ENCODE results near the gene C1QTNF1. TPM values are rescaled to one million over a fixed set of nuclear protein-coding genes. Genes with fewer than 3 reads are reported as not detected.
"Not testable (repeated sequence)": the region's sequence is repeated elsewhere in the genome, so short reads cannot be mapped to it uniquely, and the experiment has no call there.

The C1QTNF1 gene
- total and polyA plus RNA-seq, 4 donors, result 98.8 to 439 (median 259) TPM

DNA sequence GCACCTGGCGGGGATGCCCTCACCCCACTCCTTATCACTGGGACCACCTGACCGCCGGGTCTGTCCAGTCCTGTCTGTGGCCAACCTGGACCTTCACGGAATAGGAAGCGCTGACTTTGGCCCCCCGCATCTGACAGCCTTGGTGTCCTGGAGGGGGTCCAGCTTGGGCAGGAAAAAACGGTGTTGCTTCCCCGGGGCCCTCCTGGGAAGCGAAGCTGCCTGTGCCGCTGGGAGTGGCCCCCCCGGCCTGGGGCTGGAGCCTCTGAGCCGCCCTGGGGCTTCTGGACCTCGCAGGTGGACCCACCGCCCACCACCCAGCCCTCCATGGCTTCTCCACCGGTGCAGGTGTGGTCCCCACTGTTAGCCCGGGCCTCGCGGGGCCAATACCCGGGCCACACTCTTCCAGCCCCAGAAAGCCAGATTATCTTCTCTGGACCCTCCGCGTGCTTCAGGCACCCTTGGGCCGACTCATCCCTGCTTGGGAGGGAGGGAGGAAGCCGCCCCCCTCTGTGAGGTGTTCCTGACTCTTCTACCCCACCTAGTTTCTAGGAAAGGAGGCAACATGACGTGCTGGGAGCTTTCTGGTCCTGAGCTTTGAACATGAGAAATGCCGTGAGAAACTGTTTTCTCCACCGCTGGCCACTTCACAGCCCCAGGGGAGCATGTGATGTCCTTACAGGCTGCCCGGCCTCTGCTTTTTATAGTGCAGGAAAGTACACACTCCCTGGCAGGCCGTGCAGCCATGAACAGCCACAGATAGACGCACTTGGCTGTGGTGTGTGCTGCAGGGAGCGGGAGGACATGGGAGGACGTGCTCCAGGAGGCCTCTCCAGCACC, 1.1 kb downstream of the C1QTNF1 start:
- H3K27ac ChIP-seq (ENCODE audit: low read depth in 1 of 2, low read length in 2 of 2), result peak overlapping the region in 1 of 2 donors; percentile 55
- no peaks in the 10 kb centered on the region for H3K27me3 ChIP-seq (ENCODE audit: control insufficient read depth in 1 of 2, insufficient read depth in 2 of 2, low read length in 1 of 2)
- no peaks in the 10 kb centered on the region for H3K36me3 ChIP-seq (ENCODE audit: control insufficient read depth in 1 of 2, insufficient read depth in 2 of 2, low read length in 1 of 2)
- H3K4me3 ChIP-seq (ENCODE audit: low read length in 2 of 2), result peak overlapping the region; percentile 68 to 71
- peaks cover 0 to 10% of the 10 kb centered on the region in 2 donors for H3K4me1 ChIP-seq (ENCODE audit: control insufficient read depth in 1 of 2, insufficient read depth in 2 of 2, low read length in 2 of 2)
- intact Hi-C loops (cut with DNase I), result loop anchor here (10.0 kb wide), 1 partner anchor 50 kb away; the partner anchor contains the start of gene ENGASE (in 2 of the 2)
- no peaks in the 10 kb centered on the region for H3K9me3 ChIP-seq (ENCODE audit: control insufficient read depth, low read length)
- WGBS, 2 donors, result 12 to 16% methylated on average over 28 to 31 of the region's 31 CpGs
- DNase-seq (peak; percentile 65 to 82), ATAC-seq (ENCODE audit: low FRiP score) (peak; percentile 31)

DNA sequence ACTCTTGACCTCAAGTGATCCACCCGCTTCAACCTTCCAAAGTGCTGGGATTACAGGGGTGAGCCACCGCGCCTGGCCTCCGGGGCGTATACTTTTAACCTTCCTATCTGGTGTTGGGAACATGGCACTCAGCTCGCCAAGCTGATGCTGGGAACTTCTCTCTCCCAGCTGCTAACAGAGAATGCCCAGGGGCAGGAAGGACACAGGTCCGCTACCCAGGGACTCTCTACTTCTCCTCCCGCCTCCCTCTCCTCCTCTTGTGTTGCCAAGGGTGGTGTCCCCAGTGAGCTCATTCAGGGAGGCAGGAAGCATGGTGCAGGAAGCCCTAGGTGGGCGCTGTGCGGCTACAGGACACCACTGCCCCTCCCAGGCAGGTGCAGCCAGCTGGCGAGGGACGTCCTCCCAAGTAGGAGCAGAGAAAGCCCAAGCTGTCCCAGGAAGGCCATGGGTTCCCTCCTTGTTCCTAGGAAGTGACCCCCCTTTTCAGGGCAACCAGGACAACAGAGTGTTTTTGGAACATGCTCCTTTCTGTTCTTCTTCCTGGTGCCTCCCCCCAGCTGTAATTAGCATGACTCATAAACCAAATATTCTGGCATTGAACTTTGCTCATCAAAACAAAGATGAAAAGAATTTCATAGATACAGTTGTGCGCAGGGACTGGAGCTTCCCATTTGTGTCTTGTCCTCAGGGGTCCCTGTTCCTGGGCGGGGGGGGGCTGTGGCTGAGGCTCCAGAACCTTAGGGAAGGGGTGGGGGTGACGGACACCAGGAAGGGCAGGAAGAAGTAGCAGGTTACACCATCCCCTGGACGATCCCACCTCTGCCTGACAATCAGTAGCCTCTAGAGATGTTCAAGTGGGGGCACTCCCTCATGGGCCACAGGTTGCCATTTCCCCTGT, 2.7 kb downstream of the C1QTNF1 start:
- Histone ChIP-seq H3K9me3 (ENCODE audit: control insufficient read depth, low read length) (no peaks in the 10 kb centered on the region), H3K27me3 (ENCODE audit: control insufficient read depth in 1 of 2, insufficient read depth in 2 of 2, low read length in 1 of 2) (no peaks in the 10 kb centered on the region), H3K4me1 (ENCODE audit: control insufficient read depth in 1 of 2, insufficient read depth in 2 of 2, low read length in 2 of 2) (peaks cover 0 to 3% of the 10 kb centered on the region in 2 donors), H3K27ac (ENCODE audit: low read depth in 1 of 2, low read length in 2 of 2) (peak overlapping the region in 1 of 2 donors; percentile 78), H3K36me3 (ENCODE audit: control insufficient read depth in 1 of 2, insufficient read depth in 2 of 2, low read length in 1 of 2) (no peaks in the 10 kb centered on the region), H3K4me3 (ENCODE audit: low read length in 2 of 2) (no peak overlapping the region)
- intact Hi-C loops (cut with DNase I), result loop anchor here (10.0 kb wide), 1 partner anchor 48 kb away; the partner anchor contains the start of gene ENGASE (in 2 of the 2)
- ATAC-seq (ENCODE audit: low FRiP score), result no peak
- WGBS, 2 donors, result 80 to 89% methylated on average over 16 of the region's 16 CpGs
- DNase-seq, result peak; percentile 50 to 80

DNA sequence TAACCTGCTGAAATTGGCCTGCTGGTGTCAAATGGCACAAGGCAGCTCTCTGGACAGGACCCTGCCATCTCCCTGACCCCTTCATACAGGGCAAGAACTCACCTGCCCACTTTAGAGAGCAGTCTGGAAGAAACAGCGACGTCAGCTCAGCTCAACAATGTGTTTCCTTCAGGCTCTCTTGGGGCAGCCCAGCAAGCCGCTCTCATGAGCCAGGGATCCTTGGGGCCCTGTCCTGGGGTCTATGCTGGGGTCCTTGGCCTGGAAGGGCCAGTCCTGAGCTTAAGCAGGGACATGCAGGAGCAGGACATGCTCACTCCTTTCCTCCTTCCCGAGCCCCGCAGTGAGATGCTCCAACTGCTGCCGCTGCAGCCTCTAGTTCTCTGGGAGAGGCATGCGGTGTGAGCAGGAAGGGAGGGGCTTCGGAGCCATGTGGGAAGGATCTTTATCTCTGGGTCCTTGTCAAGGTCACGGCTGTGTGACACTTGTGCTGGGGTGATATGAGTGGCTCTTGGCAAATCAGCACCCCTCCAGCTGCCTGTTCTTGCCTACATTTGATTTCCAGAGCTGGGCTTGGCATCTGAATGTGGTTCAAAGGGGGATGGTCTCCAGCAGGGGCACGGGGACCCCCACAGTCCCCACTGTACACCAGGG, 3.4 kb downstream of the C1QTNF1 start:
- H3K9me3 ChIP-seq (ENCODE audit: control insufficient read depth, low read length), result no peaks in the 10 kb centered on the region
- intact Hi-C loops (cut with DNase I), result loop anchor here (10.0 kb wide), 1 partner anchor 47 kb away; the partner anchor contains the start of gene ENGASE (in 2 of the 2)
- DNase-seq (peak; percentile 52 to 66), ATAC-seq (ENCODE audit: low FRiP score) (no peak)
- peaks cover 0 to 3% of the 10 kb centered on the region in 2 donors for H3K4me1 ChIP-seq (ENCODE audit: control insufficient read depth in 1 of 2, insufficient read depth in 2 of 2, low read length in 2 of 2)
- H3K36me3 ChIP-seq (ENCODE audit: control insufficient read depth in 1 of 2, insufficient read depth in 2 of 2, low read length in 1 of 2), result no peaks in the 10 kb centered on the region
- H3K27me3 ChIP-seq (ENCODE audit: control insufficient read depth in 1 of 2, insufficient read depth in 2 of 2, low read length in 1 of 2), result no peaks in the 10 kb centered on the region
- peak overlapping the region in 1 of 2 donors; percentile 78 for H3K27ac ChIP-seq (ENCODE audit: low read depth in 1 of 2, low read length in 2 of 2)
- no peak overlapping the region for H3K4me3 ChIP-seq (ENCODE audit: low read length in 2 of 2)
- 7 to 13% methylated on average over 10 of the region's 10 CpGs for WGBS, 2 donors

DNA sequence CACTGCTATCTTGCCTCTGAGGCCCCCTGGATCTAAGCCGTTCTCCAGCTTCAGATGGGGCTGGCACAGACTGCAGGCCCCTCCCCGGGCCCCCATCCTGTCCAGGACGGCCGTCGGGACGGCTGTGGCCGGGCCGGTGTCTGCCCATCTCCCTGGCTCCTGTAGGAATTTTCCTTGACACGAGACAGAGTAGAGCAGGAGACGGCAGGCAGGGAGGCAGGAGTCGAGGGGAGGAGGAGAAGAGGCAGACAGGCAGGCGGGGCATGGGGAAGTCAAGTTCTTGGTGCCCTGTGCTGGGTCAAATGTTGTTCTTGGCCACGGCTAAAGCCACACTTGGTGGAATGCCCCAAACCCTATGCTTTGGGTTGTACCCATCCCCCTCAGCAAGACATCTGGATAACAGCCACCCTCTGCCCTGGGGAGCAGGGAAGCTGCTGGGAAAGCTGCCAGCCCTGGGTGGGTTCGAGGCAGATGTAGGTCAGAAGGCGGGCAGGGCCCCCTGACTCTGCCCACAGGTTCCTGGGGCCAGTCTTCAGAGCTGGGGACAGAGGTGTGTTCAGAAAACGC, 4.0 kb downstream of the C1QTNF1 start:
- intact Hi-C loops (cut with DNase I), result loop anchor here (10.0 kb wide), 1 partner anchor 47 kb away; the partner anchor contains the start of gene ENGASE (in 2 of the 2)
- WGBS, 2 donors, result 4 to 5% methylated on average over 16 of the region's 16 CpGs
- Histone ChIP-seq H3K27me3 (ENCODE audit: control insufficient read depth in 1 of 2, insufficient read depth in 2 of 2, low read length in 1 of 2) (no peaks in the 10 kb centered on the region), H3K9me3 (ENCODE audit: control insufficient read depth, low read length) (no peaks in the 10 kb centered on the region), H3K4me1 (ENCODE audit: control insufficient read depth in 1 of 2, insufficient read depth in 2 of 2, low read length in 2 of 2) (peaks cover 0 to 3% of the 10 kb centered on the region in 2 donors), H3K27ac (ENCODE audit: low read depth in 1 of 2, low read length in 2 of 2) (peak overlapping the region in 1 of 2 donors; percentile 78), H3K36me3 (ENCODE audit: control insufficient read depth in 1 of 2, insufficient read depth in 2 of 2, low read length in 1 of 2) (no peaks in the 10 kb centered on the region), H3K4me3 (ENCODE audit: low read length in 2 of 2) (no peak overlapping the region)
- peak; percentile 83 to 86 for DNase-seq
- peak; percentile 64 for ATAC-seq (ENCODE audit: low FRiP score)

DNA sequence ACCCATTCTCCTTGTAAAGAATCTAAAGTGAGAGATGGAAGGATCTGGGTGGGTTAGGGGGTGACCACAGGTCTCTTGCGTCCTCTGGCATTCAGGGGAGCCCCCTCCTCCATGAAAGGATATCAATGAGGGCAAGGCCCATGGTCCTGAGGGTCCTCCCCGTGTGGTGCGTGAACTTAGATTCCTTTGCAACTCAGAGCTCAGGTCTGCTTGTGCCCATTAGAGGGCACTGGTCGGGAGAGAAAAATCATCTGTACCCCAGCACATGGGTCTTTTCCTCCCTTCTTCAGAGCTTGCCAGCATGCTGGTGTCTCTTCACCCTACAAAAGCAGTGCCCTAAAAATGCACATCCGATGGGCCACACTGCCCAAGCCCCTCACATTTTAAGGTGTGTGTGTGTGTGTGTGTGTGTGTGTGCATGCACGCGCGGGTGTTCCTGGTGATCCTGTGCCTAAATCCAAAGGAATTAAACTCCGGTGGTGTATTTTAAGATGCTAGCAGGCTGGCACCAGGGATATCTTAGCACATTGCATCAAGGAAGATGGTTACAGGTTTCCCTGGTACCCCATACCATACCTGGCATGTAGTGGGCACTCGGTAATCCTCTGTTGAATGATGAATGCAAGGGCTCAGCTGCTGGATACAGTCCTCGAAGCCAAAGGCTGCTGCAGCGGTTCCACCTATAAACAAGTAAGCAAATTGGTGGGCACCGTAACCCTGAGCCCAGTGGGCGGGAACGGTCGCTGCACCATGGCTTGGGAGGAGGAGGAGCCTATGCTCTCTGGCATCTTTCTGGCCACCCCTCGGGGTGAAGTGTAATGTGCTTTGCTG, 4.7 kb downstream of the C1QTNF1 start:
- H3K4me1 ChIP-seq (ENCODE audit: control insufficient read depth in 1 of 2, insufficient read depth in 2 of 2, low read length in 2 of 2), result peaks cover 1 to 3% of the 10 kb centered on the region in 2 donors
- ATAC-seq (ENCODE audit: low FRiP score) (no peak), DNase-seq (peak; percentile 32 to 68)
- 66 to 70% methylated on average over 17 of the region's 17 CpGs for WGBS, 2 donors
- no peak overlapping the region for H3K27ac ChIP-seq (ENCODE audit: low read depth in 1 of 2, low read length in 2 of 2)
- H3K36me3 ChIP-seq (ENCODE audit: control insufficient read depth in 1 of 2, insufficient read depth in 2 of 2, low read length in 1 of 2), result no peaks in the 10 kb centered on the region
- intact Hi-C loops (cut with DNase I), result loop anchor here (10.0 kb wide), 1 partner anchor 46 kb away; the partner anchor contains the start of gene ENGASE (in 2 of the 2)
- no peaks in the 10 kb centered on the region for H3K9me3 ChIP-seq (ENCODE audit: control insufficient read depth, low read length)
- H3K27me3 ChIP-seq (ENCODE audit: control insufficient read depth in 1 of 2, insufficient read depth in 2 of 2, low read length in 1 of 2), result no peaks in the 10 kb centered on the region
- no peak overlapping the region for H3K4me3 ChIP-seq (ENCODE audit: low read length in 2 of 2)

DNA sequence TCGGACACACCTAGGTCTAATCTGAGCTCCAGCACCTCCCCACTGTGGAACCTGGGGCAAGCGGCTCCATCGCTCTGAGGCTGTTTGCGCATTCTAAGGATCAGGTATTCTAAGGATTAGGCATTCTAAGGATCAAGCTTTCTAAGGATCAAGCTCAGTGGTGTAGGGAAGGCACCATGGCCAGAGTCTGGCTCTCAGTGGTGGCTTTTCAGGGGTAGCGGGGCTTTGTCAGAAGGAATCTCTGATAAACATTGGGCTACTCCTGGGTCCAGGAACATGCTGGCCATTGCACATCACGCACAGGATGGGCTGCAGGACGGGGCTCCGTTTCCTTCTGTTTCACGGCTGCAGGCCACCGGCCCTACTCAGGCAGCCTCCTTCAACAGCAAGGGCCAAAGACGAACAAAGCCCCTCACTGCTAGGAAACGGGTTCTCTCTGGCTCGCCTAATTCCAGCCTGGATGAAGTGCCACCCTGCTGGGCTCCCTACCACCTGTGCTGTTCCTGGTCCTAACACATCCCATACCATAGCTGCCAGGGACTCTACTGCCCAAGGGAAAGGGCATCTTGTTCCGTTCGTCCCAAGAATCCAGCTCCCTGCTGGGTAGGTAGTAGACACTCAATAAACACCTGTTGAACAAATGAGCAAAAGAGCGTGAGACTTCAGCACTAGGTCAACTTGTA, 5.5 kb downstream of the C1QTNF1 start:
- peaks cover 1 to 3% of the 10 kb centered on the region in 2 donors for H3K4me1 ChIP-seq (ENCODE audit: control insufficient read depth in 1 of 2, insufficient read depth in 2 of 2, low read length in 2 of 2)
- H3K9me3 ChIP-seq (ENCODE audit: control insufficient read depth, low read length), result no peaks in the 10 kb centered on the region
- intact Hi-C loops (cut with DNase I), result loop anchor here (10.0 kb wide), 1 partner anchor 45 kb away; the partner anchor contains the start of gene ENGASE (in 2 of the 2)
- peak in 1 of 2 donors; percentile 72 for DNase-seq
- no peak overlapping the region for H3K4me3 ChIP-seq (ENCODE audit: low read length in 2 of 2)
- no peaks in the 10 kb centered on the region for H3K36me3 ChIP-seq (ENCODE audit: control insufficient read depth in 1 of 2, insufficient read depth in 2 of 2, low read length in 1 of 2)
- no peak for ATAC-seq (ENCODE audit: low FRiP score)
- no peaks in the 10 kb centered on the region for H3K27me3 ChIP-seq (ENCODE audit: control insufficient read depth in 1 of 2, insufficient read depth in 2 of 2, low read length in 1 of 2)
- WGBS, 2 donors, result 94% methylated on average over 16 of the region's 16 CpGs
- no peak overlapping the region for H3K27ac ChIP-seq (ENCODE audit: low read depth in 1 of 2, low read length in 2 of 2)

DNA sequence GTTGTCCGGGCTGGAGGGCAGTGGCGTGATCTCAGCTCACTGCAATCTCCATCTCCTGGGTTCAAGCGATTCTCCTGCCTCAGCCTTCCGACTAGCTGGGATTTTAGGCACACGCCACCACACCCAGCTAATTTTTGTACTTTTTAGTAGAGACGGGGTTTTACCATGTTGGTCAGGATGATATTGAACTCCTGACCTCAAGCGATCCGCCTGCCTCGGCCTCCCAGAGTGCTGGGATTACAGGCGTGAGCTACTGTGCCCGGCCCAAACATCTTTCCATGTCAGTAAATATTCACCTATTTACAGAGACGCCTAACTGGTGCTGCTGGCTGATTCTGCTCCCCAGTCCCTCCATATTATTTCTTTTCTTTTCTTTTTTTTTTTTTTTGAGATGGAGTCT, 6.7 kb downstream of the C1QTNF1 start:
- H3K36me3 ChIP-seq (ENCODE audit: control insufficient read depth in 1 of 2, insufficient read depth in 2 of 2, low read length in 1 of 2); H3K4me3 ChIP-seq (ENCODE audit: low read length in 2 of 2); intact Hi-C loops (cut with DNase I); H3K9me3 ChIP-seq (ENCODE audit: control insufficient read depth, low read length); H3K4me1 ChIP-seq (ENCODE audit: control insufficient read depth in 1 of 2, insufficient read depth in 2 of 2, low read length in 2 of 2); H3K27ac ChIP-seq (ENCODE audit: low read depth in 1 of 2, low read length in 2 of 2); ATAC-seq (ENCODE audit: low FRiP score); H3K27me3 ChIP-seq (ENCODE audit: control insufficient read depth in 1 of 2, insufficient read depth in 2 of 2, low read length in 1 of 2): not testable (repeated sequence)
- WGBS, 2 donors, result 96 to 98% methylated on average over 12 of the region's 12 CpGs
- peak in 1 of 2 donors; percentile 48 for DNase-seq

All from aorta (tissue), 5 donors.